Nephron (organoid): ENCODE results near the gene DIPK2A.

ENCODE experiments used
- H3K27ac Mint-ChIP-seq, 3 experiments: 2 replicates each; pipeline ENCODE4 v1.8.0; 2020; ENCODE audit warnings: mixed read lengths in 3 of 3, mild to moderate bottlenecking in 2 of 3, moderate library complexity in 1 of 3
- H3K27me3 Mint-ChIP-seq: 2 replicates; pipeline ENCODE4 v1.8.0; 2021; ENCODE audit warnings: low read depth, mild to moderate bottlenecking, moderate library complexity, mixed read lengths
- H3K36me3 Mint-ChIP-seq: 2 replicates; pipeline ENCODE4 v1.8.0; 2020; ENCODE audit warnings: low read depth, mixed read lengths
- H3K4me1 Mint-ChIP-seq: 2 replicates; pipeline ENCODE4 v1.8.0; 2020; ENCODE audit warnings: mixed read lengths
- H3K4me3 Mint-ChIP-seq, 3 experiments: 2 replicates each; pipeline ENCODE4 v1.8.0; 2020; ENCODE audit warnings: mild to moderate bottlenecking in 3 of 3, mixed read lengths in 3 of 3, moderate library complexity in 2 of 3
- H3K9me3 Mint-ChIP-seq: 2 replicates; pipeline ENCODE4 v1.8.0; 2020; ENCODE audit warnings: mixed read lengths
- CTCF ChIP-seq, 3 experiments: fragments of 200-600 bp; sonication (generic); IDR thresholded peaks; one replicate each; pipeline ENCODE4 v1.5.0; 2021; ENCODE audit warnings: antibody characterized with exemption in 3 of 3; ENCODE audit not compliant: unreplicated experiment in 3 of 3

DIPK2A gene

GRCh38 chr3:143977341-143978262, 6.0 kb downstream of the DIPK2A start:
- peak overlapping the region in 2 of 3 experiments; percentile 46 to 66 for H3K27ac Mint-ChIP-seq
- peaks cover 19% of the 10 kb centered on the region for H3K36me3 Mint-ChIP-seq
- no peak for TF ChIP-seq CTCF (IDR thresholded peaks at IDR 0.05; ENCODE audit: unreplicated experiment in 3 of 3)
- H3K4me1 Mint-ChIP-seq, result peaks cover 39% of the 10 kb centered on the region
- H3K27me3 Mint-ChIP-seq, result no peaks in the 10 kb centered on the region
- peak overlapping the region; percentile 62 to 96 (median 76) for H3K4me3 Mint-ChIP-seq
- peaks cover 6% of the 10 kb centered on the region for H3K9me3 Mint-ChIP-seq

- no peaks in the 10 kb centered on the region for H3K27me3 Mint-ChIP-seq
- TF ChIP-seq CTCF (IDR thresholded peaks at IDR 0.05; ENCODE audit: unreplicated experiment in 3 of 3), result no peak
- peak overlapping the region in 2 of 3 experiments; percentile 7 to 96 for H3K4me3 Mint-ChIP-seq
- peaks cover 12% of the 10 kb centered on the region for H3K9me3 Mint-ChIP-seq
- peaks cover 25% of the 10 kb centered on the region for H3K36me3 Mint-ChIP-seq
- peaks cover 39% of the 10 kb centered on the region for H3K4me1 Mint-ChIP-seq
- no peak overlapping the region for H3K27ac Mint-ChIP-seq
These were observed 6.6 kb downstream of the DIPK2A start for GRCh38 chr3:143978263-143978631.

GRCh38 chr3:143979041-143979440, 7.4 kb downstream of the DIPK2A start:
- TF ChIP-seq CTCF (IDR thresholded peaks at IDR 0.05; ENCODE audit: unreplicated experiment in 3 of 3), result no peak
- Mint-ChIP-seq H3K27ac (peak overlapping the region in 1 of 3 experiments; percentile 19), H3K9me3 (peaks cover 18% of the 10 kb centered on the region), H3K27me3 (no peaks in the 10 kb centered on the region), H3K4me1 (peaks cover 39% of the 10 kb centered on the region), H3K36me3 (peaks cover 33% of the 10 kb centered on the region), H3K4me3 (no peak overlapping the region)

- peak overlapping the region in 1 of 3 experiments; percentile 19 for H3K27ac Mint-ChIP-seq
- no peaks in the 10 kb centered on the region for H3K27me3 Mint-ChIP-seq
- no peak overlapping the region for H3K4me3 Mint-ChIP-seq
- peaks cover 40% of the 10 kb centered on the region for H3K36me3 Mint-ChIP-seq
- H3K4me1 Mint-ChIP-seq, result peaks cover 39% of the 10 kb centered on the region
- no peak for TF ChIP-seq CTCF (IDR thresholded peaks at IDR 0.05; ENCODE audit: unreplicated experiment in 3 of 3)
- H3K9me3 Mint-ChIP-seq, result peaks cover 20% of the 10 kb centered on the region
These were observed 8.2 kb downstream of the DIPK2A start for GRCh38 chr3:143979813-143980212.

- no peak for TF ChIP-seq CTCF (IDR thresholded peaks at IDR 0.05; ENCODE audit: unreplicated experiment in 3 of 3)
- no peak overlapping the region for H3K4me3 Mint-ChIP-seq
- peaks cover 76% of the 10 kb centered on the region for H3K36me3 Mint-ChIP-seq
- no peak overlapping the region for H3K27ac Mint-ChIP-seq
- H3K9me3 Mint-ChIP-seq, result peaks cover 7% of the 10 kb centered on the region
- H3K27me3 Mint-ChIP-seq, result no peaks in the 10 kb centered on the region
- H3K4me1 Mint-ChIP-seq, result no peaks in the 10 kb centered on the region
These were observed 16.7 kb downstream of the DIPK2A start for GRCh38 chr3:143988306-143988705.

- Mint-ChIP-seq H3K9me3 (no peaks in the 10 kb centered on the region), H3K4me1 (no peaks in the 10 kb centered on the region), H3K4me3 (no peak overlapping the region), H3K27ac (no peak overlapping the region), H3K27me3 (no peaks in the 10 kb centered on the region), H3K36me3 (peaks cover 75% of the 10 kb centered on the region)
- TF ChIP-seq CTCF (IDR thresholded peaks at IDR 0.05; ENCODE audit: unreplicated experiment in 3 of 3), result no peak
These were observed 17.8 kb downstream of the DIPK2A start for GRCh38 chr3:143989461-143989860.
